Measurements from ENCODE around the gene TKTL1. TPM values are rescaled to one million over a fixed set of nuclear protein-coding genes. Genes with fewer than 3 reads are reported as not detected.

TKTL1 gene
- total and polyA plus RNA-seq, 12 donors, result 2.6 to 14.1 (median 7.3) TPM

- Histone ChIP-seq H3K9me3 (no peaks in the 10 kb centered on the region), H3K4me1 (peaks cover 0 to 21% (median 0%) of the 10 kb centered on the region in 9 donors), H3K36me3 (no peaks in the 10 kb centered on the region), H3K27ac (no peak overlapping the region), H3K27me3 (peaks cover 0 to 16% (median 0%) of the 10 kb centered on the region in 7 donors), H3K4me3 (no peak overlapping the region)
- no peak for TF ChIP-seq CTCF (IDR thresholded peaks at IDR 0.05)
- no peak for ATAC-seq
- WGBS, 2 donors, result 94 to 97% methylated on average over 7 of the region's 7 CpGs
- DNase-seq, result no peak
- intact Hi-C loops (cut with DNase I), result no loop called here
These were observed 16.5 kb downstream of the TKTL1 start for GRCh38 chrX:154312116-154312515.

- ATAC-seq (no peak), DNase-seq (no peak)
- H3K9me3 ChIP-seq, result no peaks in the 10 kb centered on the region
- H3K4me3 ChIP-seq, result no peak overlapping the region
- 80 to 97% methylated on average over 5 of the region's 5 CpGs for WGBS, 2 donors
- no peak for TF ChIP-seq CTCF (IDR thresholded peaks at IDR 0.05)
- H3K36me3 ChIP-seq, result no peaks in the 10 kb centered on the region
- H3K4me1 ChIP-seq, result peaks cover 0 to 18% (median 0%) of the 10 kb centered on the region in 9 donors
- H3K27me3 ChIP-seq, result peaks cover 0 to 22% (median 0%) of the 10 kb centered on the region in 7 donors
- intact Hi-C loops (cut with DNase I), result no loop called here
- H3K27ac ChIP-seq, result peak overlapping the region in 1 of 10 donors; percentile 44
These were observed 17.6 kb downstream of the TKTL1 start for GRCh38 chrX:154313147-154313546.

GRCh38 chrX:154315416-154315815 lies 19.8 kb downstream of the TKTL1 start:
- DNase-seq (no peak), ATAC-seq (no peak)
- Histone ChIP-seq H3K27ac (no peak overlapping the region), H3K4me3 (no peak overlapping the region), H3K36me3 (no peaks in the 10 kb centered on the region), H3K27me3 (peaks cover 0 to 32% (median 0%) of the 10 kb centered on the region in 7 donors), H3K4me1 (peaks cover 0 to 8% (median 0%) of the 10 kb centered on the region in 9 donors), H3K9me3 (no peaks in the 10 kb centered on the region)
- TF ChIP-seq CTCF (IDR thresholded peaks at IDR 0.05), result no peak
- intact Hi-C loops (cut with DNase I), result no loop called here
- 96 to 100% methylated on average over 3 of the region's 3 CpGs for WGBS, 2 donors

- Histone ChIP-seq H3K36me3 (no peaks in the 10 kb centered on the region), H3K4me3 (no peak overlapping the region), H3K9me3 (no peaks in the 10 kb centered on the region), H3K27me3 (peaks cover 0 to 35% (median 0%) of the 10 kb centered on the region in 7 donors), H3K27ac (no peak overlapping the region), H3K4me1 (peaks cover 0 to 8% (median 0%) of the 10 kb centered on the region in 9 donors)
- DNase-seq (peak in 1 of 2 donors; percentile 17), ATAC-seq (peak in 7 of 8 donors; percentile 21 to 55 (median 27))
- peak in 8 of 9 donors; percentile 12 to 64 (median 50) for TF ChIP-seq CTCF (IDR thresholded peaks at IDR 0.05)
- intact Hi-C loops (cut with DNase I), result no loop called here
- WGBS, 2 donors, result 10 to 14% methylated on average over 7 of the region's 7 CpGs
These were observed 21.9 kb downstream of the TKTL1 start for GRCh38 chrX:154317391-154317995.

Measured in heart right ventricle (tissue), 16 donors.